ENCODE data around the gene CD9. TPM values are rescaled to one million over a fixed set of nuclear protein-coding genes. Genes with fewer than 3 reads are reported as not detected.

Gene CD9
- total and polyA plus RNA-seq, 8 donors = 25.1 to 108 (median 33.8) TPM

- 42 to 57% methylated on average over 15 of the region's 15 CpGs for WGBS, 2 donors
- Histone ChIP-seq H3K4me3 (no peak overlapping the region), H3K27ac (peak overlapping the region; percentile 30 to 64 (median 39)), H3K4me1 (peaks cover 12 to 51% (median 29%) of the 10 kb centered on the region in 3 donors), H3K9me3 (no peaks in the 10 kb centered on the region), H3K27me3 (no peaks in the 10 kb centered on the region), H3K36me3 (peaks cover 0 to 5% (median 0%) of the 10 kb centered on the region in 3 donors)
- intact Hi-C loops (cut with DNase I) = no loop called here
- DNase-seq (peak in 5 of 6 donors; percentile 47 to 73 (median 62)), ATAC-seq (peak; percentile 18 to 68 (median 43)), FAIRE-seq (no peak)
- TF ChIP-seq CTCF (IDR thresholded peaks at IDR 0.05) = no peak
Observed at GRCh38 chr12:6233121-6233971, 33.1 kb downstream of the CD9 start.

GRCh38 chr12:6234214-6234613, 34.0 kb downstream of the CD9 start:
- Histone ChIP-seq H3K4me1 (peaks cover 12 to 42% (median 21%) of the 10 kb centered on the region in 3 donors), H3K36me3 (peaks cover 0 to 11% (median 0%) of the 10 kb centered on the region in 3 donors), H3K9me3 (no peaks in the 10 kb centered on the region), H3K27me3 (no peaks in the 10 kb centered on the region), H3K27ac (peak overlapping the region in 1 of 4 donors; percentile 40), H3K4me3 (no peak overlapping the region)
- no peak for FAIRE-seq
- 79 to 92% methylated on average over 3 of the region's 3 CpGs for WGBS, 2 donors
- no peak for DNase-seq
- intact Hi-C loops (cut with DNase I) = no loop called here
- no peak for TF ChIP-seq CTCF (IDR thresholded peaks at IDR 0.05)
- ATAC-seq = no peak

DNA sequence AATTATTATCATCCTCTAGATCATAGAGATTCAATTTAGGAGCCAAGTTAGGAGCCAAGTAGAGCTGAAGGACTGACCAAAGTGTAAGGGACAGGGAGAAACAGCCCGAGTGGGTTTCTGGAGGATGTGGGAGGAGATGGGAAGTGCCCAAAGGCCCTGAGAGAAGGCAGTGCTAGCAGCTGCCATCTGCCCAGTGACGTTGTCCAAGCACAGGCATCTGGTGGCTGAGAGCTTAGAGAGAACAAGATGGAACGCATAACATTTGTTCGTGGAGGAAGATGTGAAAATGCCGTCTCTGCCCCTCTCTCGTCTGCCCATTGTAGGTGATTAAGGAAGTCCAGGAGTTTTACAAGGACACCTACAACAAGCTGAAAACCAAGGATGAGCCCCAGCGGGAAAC, 34.7 kb downstream of the CD9 start:
- FAIRE-seq (no peak), ATAC-seq (no peak)

GRCh38 chr12:6235499-6235898, 35.3 kb downstream of the CD9 start:
- no peaks in the 10 kb centered on the region for H3K27me3 ChIP-seq
- H3K36me3 ChIP-seq = peaks cover 0 to 11% (median 0%) of the 10 kb centered on the region in 3 donors
- FAIRE-seq (no peak), ATAC-seq (peak; percentile 39 to 73 (median 63)), DNase-seq (peak; percentile 46 to 72 (median 65))
- H3K4me3 ChIP-seq = no peak overlapping the region
- H3K9me3 ChIP-seq = no peaks in the 10 kb centered on the region
- no peak for TF ChIP-seq CTCF (IDR thresholded peaks at IDR 0.05)
- 34 to 35% methylated on average over 9 of the region's 9 CpGs for WGBS, 2 donors
- peak overlapping the region in 3 of 4 donors; percentile 17 to 60 (median 58) for H3K27ac ChIP-seq
- peaks cover 12 to 34% (median 17%) of the 10 kb centered on the region in 3 donors for H3K4me1 ChIP-seq
- intact Hi-C loops (cut with DNase I) = no loop called here

More for the DNA sequence above, 34.7 kb downstream of the CD9 start:
- TF ChIP-seq CTCF (IDR thresholded peaks at IDR 0.05) = no peak
- no peak overlapping the region for H3K4me3 ChIP-seq
- WGBS, 2 donors = 93 to 94% methylated on average over 7 of the region's 7 CpGs
- no peaks in the 10 kb centered on the region for H3K9me3 ChIP-seq
- H3K27me3 ChIP-seq = no peaks in the 10 kb centered on the region
- peaks cover 0 to 11% (median 0%) of the 10 kb centered on the region in 3 donors for H3K36me3 ChIP-seq
- peak in 2 of 6 donors; percentile 14 to 23 for DNase-seq
- intact Hi-C loops (cut with DNase I) = no loop called here
- H3K27ac ChIP-seq = peak overlapping the region in 2 of 4 donors; percentile 58 to 60
- H3K4me1 ChIP-seq = peaks cover 12 to 38% (median 17%) of the 10 kb centered on the region in 3 donors

Data from pancreas (tissue), 10 donors.